ENCODE data around the gene TMEM238L. TPM values are rescaled to one million over a fixed set of nuclear protein-coding genes. Genes with fewer than 3 reads are reported as not detected.

Gene TMEM238L
- total and polyA plus RNA-seq, 2 of the 8 experiments (the other 6 are each of a cell fraction or from before 2014, with no cell fraction given): not detected

DNA sequence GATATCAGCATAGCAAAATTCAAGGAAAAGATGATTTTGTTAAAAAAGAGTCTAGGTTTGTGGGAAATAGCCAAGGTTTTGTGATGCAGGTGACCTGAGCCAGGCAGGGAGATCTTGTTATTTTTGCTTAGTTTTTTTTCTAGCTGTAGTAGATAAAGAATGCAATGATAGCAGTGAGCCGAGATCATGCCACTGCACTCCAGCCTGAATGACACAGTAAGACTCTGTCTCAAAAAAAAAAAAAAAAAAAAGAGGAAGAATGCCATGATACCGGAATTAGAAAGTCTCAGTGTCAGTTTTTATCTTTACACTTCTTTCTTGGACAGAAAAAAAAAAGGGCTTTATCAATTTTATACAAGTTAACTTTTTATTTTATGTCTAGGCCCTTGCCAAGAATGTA lies 27.5 kb downstream of the TMEM238L start (continued):
- TF ChIP-seq CHD7 (IDR thresholded peaks at IDR 0.05; ENCODE audit: insufficient replicate concordance, low read length): no peak
- no peak for TF ChIP-seq CBX5 (IDR thresholded peaks at IDR 0.05; ENCODE audit: low read depth, low read length)
- no peak for TF ChIP-seq TAF7 (optimal IDR thresholded peaks at IDR 0.05; ENCODE audit: borderline replicate concordance, low read depth, low read length)
- no peak for TF ChIP-seq BRCA1 (IDR thresholded peaks at IDR 0.05; ENCODE audit: low read depth, low read length)
- no peak for TF ChIP-seq NRF1 (IDR thresholded peaks at IDR 0.05; ENCODE audit: low read depth, low read length)
- no peak for TF ChIP-seq PHF8 (conservative IDR thresholded peaks at IDR 0.05; ENCODE audit: low read depth, low read length)
